Measurements from ENCODE around the gene CDH11.

DNA sequence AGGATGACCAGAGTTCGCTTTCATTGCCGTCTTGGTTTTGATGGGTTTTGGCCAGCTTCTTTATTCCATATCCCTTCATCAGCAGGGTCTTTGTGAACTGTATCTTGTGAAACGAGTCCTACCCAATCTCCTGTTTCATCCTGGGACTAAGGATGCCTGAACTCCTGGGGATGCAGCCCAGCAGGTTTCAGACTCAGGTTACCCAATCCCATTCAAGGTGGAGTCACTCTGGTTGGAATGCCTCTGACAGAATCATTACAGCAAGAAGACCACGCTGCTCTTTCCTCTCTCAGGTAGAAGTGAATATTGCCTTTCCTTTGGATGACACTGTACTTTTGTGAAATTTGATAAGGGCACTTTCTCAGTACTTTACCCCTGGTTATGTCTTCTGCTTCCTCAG, 98.1 kb downstream of the CDH11 start:
- TF ChIP-seq ZNF274 (IDR thresholded peaks at IDR 0.05; ENCODE audit: low read depth, low read length) (no peak), YY1 (IDR thresholded peaks at IDR 0.05; ENCODE audit: insufficient read depth, insufficient read length) (no peak)

Data from NT2/D1 (cell line).